ENCODE results near the gene IL3. TPM values are rescaled to one million over a fixed set of nuclear protein-coding genes. Genes with fewer than 3 reads are reported as not detected.

The IL3 gene
- total RNA-seq, 1 experiment from 2014 or later: not detected

DNA sequence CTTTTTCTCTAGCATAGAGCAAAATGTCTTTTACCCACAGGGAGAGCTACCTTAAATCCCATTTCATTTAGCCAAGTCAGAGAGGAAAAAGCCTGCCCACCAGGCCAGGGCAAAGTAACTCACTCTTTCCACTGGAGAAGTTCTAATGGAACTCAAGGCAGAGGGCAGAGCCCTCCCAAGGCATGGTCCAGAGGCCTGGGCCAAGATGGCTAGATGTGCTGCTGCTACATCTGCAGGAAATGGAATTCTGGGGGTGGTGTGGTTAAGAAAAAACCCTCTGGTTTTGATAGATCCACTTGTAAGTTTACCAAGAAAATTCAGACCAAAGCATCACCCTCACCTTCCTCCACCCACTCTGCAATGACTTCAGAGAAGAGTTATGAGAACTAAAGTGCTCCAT is 50.5 kb downstream of the IL3 start:
- no peak overlapping the region for H3K4me3 Mint-ChIP-seq
- no peaks in the 10 kb centered on the region for H3K9me3 Mint-ChIP-seq
- DNase-seq (ENCODE audit: low spot score) (no peak), ATAC-seq (no peak)
- no peak overlapping the region for H3K27ac Mint-ChIP-seq
- no peaks in the 10 kb centered on the region; the same call in 1 of the 2 replicates for H3K27me3 Mint-ChIP-seq (ENCODE audit: low read depth)
- TF ChIP-seq GABPB1 (CRISPR knock-in tag; IDR thresholded peaks at IDR 0.05) (no peak), SP1 (CRISPR knock-in tag; conservative IDR thresholded peaks at IDR 0.05) (no peak), ZNF396 (CRISPR knock-in tag; IDR thresholded peaks at IDR 0.05; ENCODE audit: borderline replicate concordance) (no peak), NFE2L1 (CRISPR knock-in tag; IDR thresholded peaks at IDR 0.05) (no peak), ZBTB21 (CRISPR knock-in tag; IDR thresholded peaks at IDR 0.05; ENCODE audit: borderline replicate concordance) (no peak), CREM (CRISPR knock-in tag; IDR thresholded peaks at IDR 0.05) (no peak), NFYB (CRISPR knock-in tag; conservative IDR thresholded peaks at IDR 0.05; ENCODE audit: low read depth) (no peak), FOXK1 (CRISPR knock-in tag; IDR thresholded peaks at IDR 0.05) (no peak), NR3C1 (CRISPR knock-in tag; conservative IDR thresholded peaks at IDR 0.05; ENCODE audit: low read depth) (no peak), JAZF1 (CRISPR knock-in tag; IDR thresholded peaks at IDR 0.05) (no peak)
- TF ChIP-seq, protein P1, sequence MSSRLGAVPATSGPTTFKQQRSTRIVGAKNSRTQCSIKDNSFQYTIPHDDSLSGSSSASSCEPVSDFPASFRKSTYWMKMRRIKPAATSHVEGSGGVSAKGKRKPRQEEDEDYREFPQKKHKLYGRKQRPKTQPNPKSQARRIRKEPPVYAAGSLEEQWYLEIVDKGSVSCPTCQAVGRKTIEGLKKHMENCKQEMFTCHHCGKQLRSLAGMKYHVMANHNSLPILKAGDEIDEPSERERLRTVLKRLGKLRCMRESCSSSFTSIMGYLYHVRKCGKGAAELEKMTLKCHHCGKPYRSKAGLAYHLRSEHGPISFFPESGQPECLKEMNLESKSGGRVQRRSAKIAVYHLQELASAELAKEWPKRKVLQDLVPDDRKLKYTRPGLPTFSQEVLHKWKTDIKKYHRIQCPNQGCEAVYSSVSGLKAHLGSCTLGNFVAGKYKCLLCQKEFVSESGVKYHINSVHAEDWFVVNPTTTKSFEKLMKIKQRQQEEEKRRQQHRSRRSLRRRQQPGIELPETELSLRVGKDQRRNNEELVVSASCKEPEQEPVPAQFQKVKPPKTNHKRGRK (CRISPR knock-in tag; IDR thresholded peaks at IDR 0.05; ENCODE audit: borderline replicate concordance): no peak
- TF ChIP-seq, protein P2, sequence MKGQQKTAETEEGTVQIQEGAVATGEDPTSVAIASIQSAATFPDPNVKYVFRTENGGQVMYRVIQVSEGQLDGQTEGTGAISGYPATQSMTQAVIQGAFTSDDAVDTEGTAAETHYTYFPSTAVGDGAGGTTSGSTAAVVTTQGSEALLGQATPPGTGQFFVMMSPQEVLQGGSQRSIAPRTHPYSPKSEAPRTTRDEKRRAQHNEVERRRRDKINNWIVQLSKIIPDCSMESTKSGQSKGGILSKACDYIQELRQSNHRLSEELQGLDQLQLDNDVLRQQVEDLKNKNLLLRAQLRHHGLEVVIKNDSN (CRISPR knock-in tag; IDR thresholded peaks at IDR 0.05): no peak
- TF ChIP-seq, protein P3, sequence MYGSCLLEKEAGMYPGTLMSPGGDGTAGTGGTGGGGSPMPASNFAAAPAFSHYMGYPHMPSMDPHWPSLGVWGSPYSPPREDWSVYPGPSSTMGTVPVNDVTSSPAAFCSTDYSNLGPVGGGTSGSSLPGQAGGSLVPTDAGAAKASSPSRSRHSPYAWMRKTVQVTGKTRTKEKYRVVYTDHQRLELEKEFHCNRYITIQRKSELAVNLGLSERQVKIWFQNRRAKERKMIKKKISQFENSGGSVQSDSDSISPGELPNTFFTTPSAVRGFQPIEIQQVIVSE (CRISPR knock-in tag; IDR thresholded peaks at IDR 0.05; ENCODE audit: borderline replicate concordance): no peak
- TF ChIP-seq, protein P4, sequence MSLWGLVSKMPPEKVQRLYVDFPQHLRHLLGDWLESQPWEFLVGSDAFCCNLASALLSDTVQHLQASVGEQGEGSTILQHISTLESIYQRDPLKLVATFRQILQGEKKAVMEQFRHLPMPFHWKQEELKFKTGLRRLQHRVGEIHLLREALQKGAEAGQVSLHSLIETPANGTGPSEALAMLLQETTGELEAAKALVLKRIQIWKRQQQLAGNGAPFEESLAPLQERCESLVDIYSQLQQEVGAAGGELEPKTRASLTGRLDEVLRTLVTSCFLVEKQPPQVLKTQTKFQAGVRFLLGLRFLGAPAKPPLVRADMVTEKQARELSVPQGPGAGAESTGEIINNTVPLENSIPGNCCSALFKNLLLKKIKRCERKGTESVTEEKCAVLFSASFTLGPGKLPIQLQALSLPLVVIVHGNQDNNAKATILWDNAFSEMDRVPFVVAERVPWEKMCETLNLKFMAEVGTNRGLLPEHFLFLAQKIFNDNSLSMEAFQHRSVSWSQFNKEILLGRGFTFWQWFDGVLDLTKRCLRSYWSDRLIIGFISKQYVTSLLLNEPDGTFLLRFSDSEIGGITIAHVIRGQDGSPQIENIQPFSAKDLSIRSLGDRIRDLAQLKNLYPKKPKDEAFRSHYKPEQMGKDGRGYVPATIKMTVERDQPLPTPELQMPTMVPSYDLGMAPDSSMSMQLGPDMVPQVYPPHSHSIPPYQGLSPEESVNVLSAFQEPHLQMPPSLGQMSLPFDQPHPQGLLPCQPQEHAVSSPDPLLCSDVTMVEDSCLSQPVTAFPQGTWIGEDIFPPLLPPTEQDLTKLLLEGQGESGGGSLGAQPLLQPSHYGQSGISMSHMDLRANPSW (CRISPR knock-in tag; conservative IDR thresholded peaks at IDR 0.05; ENCODE audit: low read depth): no peak
- TF ChIP-seq, protein P5, sequence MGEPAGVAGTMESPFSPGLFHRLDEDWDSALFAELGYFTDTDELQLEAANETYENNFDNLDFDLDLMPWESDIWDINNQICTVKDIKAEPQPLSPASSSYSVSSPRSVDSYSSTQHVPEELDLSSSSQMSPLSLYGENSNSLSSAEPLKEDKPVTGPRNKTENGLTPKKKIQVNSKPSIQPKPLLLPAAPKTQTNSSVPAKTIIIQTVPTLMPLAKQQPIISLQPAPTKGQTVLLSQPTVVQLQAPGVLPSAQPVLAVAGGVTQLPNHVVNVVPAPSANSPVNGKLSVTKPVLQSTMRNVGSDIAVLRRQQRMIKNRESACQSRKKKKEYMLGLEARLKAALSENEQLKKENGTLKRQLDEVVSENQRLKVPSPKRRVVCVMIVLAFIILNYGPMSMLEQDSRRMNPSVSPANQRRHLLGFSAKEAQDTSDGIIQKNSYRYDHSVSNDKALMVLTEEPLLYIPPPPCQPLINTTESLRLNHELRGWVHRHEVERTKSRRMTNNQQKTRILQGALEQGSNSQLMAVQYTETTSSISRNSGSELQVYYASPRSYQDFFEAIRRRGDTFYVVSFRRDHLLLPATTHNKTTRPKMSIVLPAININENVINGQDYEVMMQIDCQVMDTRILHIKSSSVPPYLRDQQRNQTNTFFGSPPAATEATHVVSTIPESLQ (CRISPR knock-in tag; IDR thresholded peaks at IDR 0.05): no peak
- TF ChIP-seq, protein P6, sequence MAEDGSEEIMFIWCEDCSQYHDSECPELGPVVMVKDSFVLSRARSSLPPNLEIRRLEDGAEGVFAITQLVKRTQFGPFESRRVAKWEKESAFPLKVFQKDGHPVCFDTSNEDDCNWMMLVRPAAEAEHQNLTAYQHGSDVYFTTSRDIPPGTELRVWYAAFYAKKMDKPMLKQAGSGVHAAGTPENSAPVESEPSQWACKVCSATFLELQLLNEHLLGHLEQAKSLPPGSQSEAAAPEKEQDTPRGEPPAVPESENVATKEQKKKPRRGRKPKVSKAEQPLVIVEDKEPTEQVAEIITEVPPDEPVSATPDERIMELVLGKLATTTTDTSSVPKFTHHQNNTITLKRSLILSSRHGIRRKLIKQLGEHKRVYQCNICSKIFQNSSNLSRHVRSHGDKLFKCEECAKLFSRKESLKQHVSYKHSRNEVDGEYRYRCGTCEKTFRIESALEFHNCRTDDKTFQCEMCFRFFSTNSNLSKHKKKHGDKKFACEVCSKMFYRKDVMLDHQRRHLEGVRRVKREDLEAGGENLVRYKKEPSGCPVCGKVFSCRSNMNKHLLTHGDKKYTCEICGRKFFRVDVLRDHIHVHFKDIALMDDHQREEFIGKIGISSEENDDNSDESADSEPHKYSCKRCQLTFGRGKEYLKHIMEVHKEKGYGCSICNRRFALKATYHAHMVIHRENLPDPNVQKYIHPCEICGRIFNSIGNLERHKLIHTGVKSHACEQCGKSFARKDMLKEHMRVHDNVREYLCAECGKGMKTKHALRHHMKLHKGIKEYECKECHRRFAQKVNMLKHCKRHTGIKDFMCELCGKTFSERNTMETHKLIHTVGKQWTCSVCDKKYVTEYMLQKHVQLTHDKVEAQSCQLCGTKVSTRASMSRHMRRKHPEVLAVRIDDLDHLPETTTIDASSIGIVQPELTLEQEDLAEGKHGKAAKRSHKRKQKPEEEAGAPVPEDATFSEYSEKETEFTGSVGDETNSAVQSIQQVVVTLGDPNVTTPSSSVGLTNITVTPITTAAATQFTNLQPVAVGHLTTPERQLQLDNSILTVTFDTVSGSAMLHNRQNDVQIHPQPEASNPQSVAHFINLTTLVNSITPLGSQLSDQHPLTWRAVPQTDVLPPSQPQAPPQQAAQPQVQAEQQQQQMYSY (CRISPR knock-in tag; IDR thresholded peaks at IDR 0.05): no peak
- TF ChIP-seq, protein P7, sequence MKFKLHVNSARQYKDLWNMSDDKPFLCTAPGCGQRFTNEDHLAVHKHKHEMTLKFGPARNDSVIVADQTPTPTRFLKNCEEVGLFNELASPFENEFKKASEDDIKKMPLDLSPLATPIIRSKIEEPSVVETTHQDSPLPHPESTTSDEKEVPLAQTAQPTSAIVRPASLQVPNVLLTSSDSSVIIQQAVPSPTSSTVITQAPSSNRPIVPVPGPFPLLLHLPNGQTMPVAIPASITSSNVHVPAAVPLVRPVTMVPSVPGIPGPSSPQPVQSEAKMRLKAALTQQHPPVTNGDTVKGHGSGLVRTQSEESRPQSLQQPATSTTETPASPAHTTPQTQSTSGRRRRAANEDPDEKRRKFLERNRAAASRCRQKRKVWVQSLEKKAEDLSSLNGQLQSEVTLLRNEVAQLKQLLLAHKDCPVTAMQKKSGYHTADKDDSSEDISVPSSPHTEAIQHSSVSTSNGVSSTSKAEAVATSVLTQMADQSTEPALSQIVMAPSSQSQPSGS (CRISPR knock-in tag; IDR thresholded peaks at IDR 0.05; ENCODE audit: borderline replicate concordance, low read depth): no peak
- TF ChIP-seq, protein P8, sequence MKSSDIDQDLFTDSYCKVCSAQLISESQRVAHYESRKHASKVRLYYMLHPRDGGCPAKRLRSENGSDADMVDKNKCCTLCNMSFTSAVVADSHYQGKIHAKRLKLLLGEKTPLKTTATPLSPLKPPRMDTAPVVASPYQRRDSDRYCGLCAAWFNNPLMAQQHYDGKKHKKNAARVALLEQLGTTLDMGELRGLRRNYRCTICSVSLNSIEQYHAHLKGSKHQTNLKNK (CRISPR knock-in tag; IDR thresholded peaks at IDR 0.05): no peak
- ChIA-PET CTCF (interaction anchor here (1.2 kb wide), 1 partner anchor 79 kb away, joined by 3 read pairs; no protein-coding TSS in a partner anchor), POLR2A (no interaction called here)
- H3K4me1 Mint-ChIP-seq: no peaks in the 10 kb centered on the region
- H3K36me3 Mint-ChIP-seq: no peaks in the 10 kb centered on the region

Data from WTC11 (cell line).